NT2/D1 (cell line): ENCODE data around the gene GIMAP1.
"Not testable (repeated sequence)": the region's sequence is repeated elsewhere in the genome, so short reads cannot be mapped to it uniquely, and the experiment has no call there.

Source experiments
- DNase-seq: peaks from one replicate; pipeline ENCODE4 v3.0.0-alpha.2; 2011; ENCODE audit warnings: low read depth, low spot score
- H3K27me3 ChIP-seq: 2 replicates; pipeline ENCODE4 v1.6.0; 2011; ENCODE audit warnings: mild to moderate bottlenecking; ENCODE audit not compliant: insufficient read length, insufficient read depth
- H3K36me3 ChIP-seq: 2 replicates; pipeline ENCODE4 v1.6.1; 2011; ENCODE audit warnings: mild to moderate bottlenecking, low read length, mixed read lengths; ENCODE audit not compliant: insufficient read depth, insufficient read length
- H3K4me1 ChIP-seq: 2 replicates; pipeline ENCODE4 v1.5.1; 2011; ENCODE audit not compliant: insufficient read depth, insufficient read length
- H3K4me3 ChIP-seq: 2 replicates; pipeline ENCODE4 v1.5.1; 2011; ENCODE audit warnings: low read depth; ENCODE audit not compliant: insufficient read length
- H3K9ac ChIP-seq: 2 replicates; pipeline ENCODE4 v1.6.0; 2011; ENCODE audit warnings: low read depth; ENCODE audit not compliant: insufficient read length
- H3K9me3 ChIP-seq: 2 replicates; pipeline ENCODE4 v1.5.1; 2011; ENCODE audit warnings: mild to moderate bottlenecking, low read length; ENCODE audit not compliant: insufficient read depth
- SUZ12 ChIP-seq: IDR thresholded peaks from 2 replicates; pipeline ENCODE4 v1.6.1; 2011; ENCODE audit not compliant: insufficient read length, insufficient read depth; ENCODE audit errors: extremely low read depth
- YY1 ChIP-seq: IDR thresholded peaks from 2 replicates; pipeline ENCODE4 v1.6.1; 2011; ENCODE audit not compliant: insufficient read length, insufficient read depth
- ZNF274 ChIP-seq: IDR thresholded peaks from 2 replicates; pipeline ENCODE4 v1.6.1; 2011; ENCODE audit warnings: mild to moderate bottlenecking, low read depth, low read length

Gene GIMAP1

GRCh38 chr7:150716368-150716767 is at the start of gene GIMAP1:
Gene GIMAP1 (plus strand): TSS chr7:150716613. CDS start chr7:150719048, 2,435 bp downstream.
- Histone ChIP-seq H3K4me1 (no peaks in the 10 kb centered on the region), H3K27me3 (peaks cover 73% of the 10 kb centered on the region), H3K36me3 (no peaks in the 10 kb centered on the region), H3K9me3 (no peaks in the 10 kb centered on the region), H3K4me3 (no peak within 1 kb of the TSS), H3K9ac (no peak within 1 kb of the TSS)
- DNase-seq, result no peak
- TF ChIP-seq SUZ12 (no peak), YY1 (no peak), ZNF274 (no peak)

- DNase-seq, result no peak
- TF ChIP-seq SUZ12, result no peak
- no peak for TF ChIP-seq ZNF274
- TF ChIP-seq YY1, result no peak
- no peak overlapping the region for H3K9ac ChIP-seq
- peaks cover 12% of the 10 kb centered on the region for H3K27me3 ChIP-seq
- H3K4me3 ChIP-seq, result no peak overlapping the region
- H3K4me1 ChIP-seq, result no peaks in the 10 kb centered on the region
- no peaks in the 10 kb centered on the region for H3K36me3 ChIP-seq
- H3K9me3 ChIP-seq, result 0 out of 2 replicates have a peak, but pooled peaks cover 8% of the 10 kb centered on the region
These were observed 47.9 kb upstream of the GIMAP1 start for GRCh38 chr7:150668472-150668911.

DNA sequence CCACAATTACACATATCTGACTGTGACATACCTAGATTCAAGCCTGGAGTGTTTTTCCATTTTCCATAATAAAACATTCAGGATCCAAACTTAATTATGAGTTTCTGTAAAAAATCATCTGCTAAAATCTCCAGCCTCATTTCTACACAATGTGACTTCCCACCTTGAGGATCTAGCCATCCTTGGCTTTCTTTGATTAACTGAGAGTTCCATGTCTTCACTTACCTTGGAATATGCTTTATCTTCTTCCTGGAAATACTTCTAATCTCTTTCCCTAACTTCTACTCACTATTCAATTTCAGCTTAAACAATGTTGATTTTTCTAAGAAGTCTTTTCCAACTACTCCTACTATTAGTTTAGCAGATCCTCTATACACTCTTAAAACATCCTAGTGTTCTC is 47.4 kb upstream of the GIMAP1 start:
- H3K4me1 ChIP-seq, result no peaks in the 10 kb centered on the region
- DNase-seq, result no peak
- no peak overlapping the region for H3K9ac ChIP-seq
- no peaks in the 10 kb centered on the region for H3K36me3 ChIP-seq
- no peak for TF ChIP-seq YY1
- no peak for TF ChIP-seq SUZ12
- no peak for TF ChIP-seq ZNF274
- no peak overlapping the region for H3K4me3 ChIP-seq
- H3K9me3 ChIP-seq, result 0 out of 2 replicates have a peak, but pooled peaks cover 8% of the 10 kb centered on the region
- H3K27me3 ChIP-seq, result peaks cover 12% of the 10 kb centered on the region

DNA sequence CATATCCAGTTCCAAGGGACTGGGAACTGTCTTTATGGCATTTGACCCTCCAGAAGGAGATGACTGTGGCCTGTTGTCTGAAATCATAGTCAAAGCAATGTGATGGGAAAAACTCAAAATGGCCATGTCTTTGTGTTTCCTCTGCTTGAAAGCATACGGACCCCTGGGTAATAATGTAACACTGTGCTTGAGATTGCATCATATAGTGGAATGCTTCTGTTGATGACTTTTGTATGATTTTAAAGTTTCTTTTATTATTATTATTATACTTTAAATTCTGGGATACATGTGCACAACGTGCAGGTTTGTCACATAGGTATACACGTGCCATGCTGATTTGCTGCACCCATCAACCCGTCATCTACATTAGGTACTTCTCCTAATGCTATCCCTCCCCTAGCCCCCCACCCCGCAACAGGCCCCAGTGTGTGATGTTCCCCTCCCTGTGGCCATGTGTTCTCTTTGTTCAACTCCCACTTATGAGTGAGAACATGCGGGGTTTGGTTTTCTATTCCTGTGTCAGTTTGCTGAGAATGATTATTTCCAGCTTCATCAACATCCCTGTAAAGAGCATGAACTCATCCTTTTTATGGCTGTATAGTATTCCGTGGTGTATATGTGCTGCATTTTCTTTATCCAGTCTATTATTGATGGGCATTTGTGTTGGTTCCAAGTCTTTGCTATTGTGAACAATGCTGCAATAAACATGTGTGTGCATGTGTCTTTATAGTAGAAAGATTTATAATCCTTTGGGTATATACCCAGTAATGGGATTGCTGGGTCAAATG is 44.4 kb upstream of the GIMAP1 start:
- H3K9ac ChIP-seq, H3K36me3 ChIP-seq, DNase-seq, H3K9me3 ChIP-seq, H3K4me1 ChIP-seq, H3K27me3 ChIP-seq, H3K4me3 ChIP-seq: not testable (repeated sequence)

DNA sequence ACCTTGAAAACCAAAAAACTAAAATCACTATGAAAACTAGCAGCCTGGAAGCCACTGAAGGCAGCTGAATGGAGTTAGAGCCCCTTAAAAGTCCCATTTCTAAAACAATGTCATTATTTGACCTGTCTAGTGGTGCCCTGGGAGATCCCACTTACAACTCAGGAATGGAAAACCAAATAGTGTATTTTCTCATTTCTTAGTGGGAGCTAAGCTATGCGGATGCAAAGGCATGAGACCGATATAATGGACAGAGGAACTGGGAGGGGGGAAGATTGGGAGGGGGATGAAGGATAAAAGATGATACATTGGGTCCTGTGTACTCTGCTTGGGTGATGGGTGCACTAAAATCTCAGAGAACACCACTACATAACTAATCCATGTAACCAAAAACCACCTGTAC is 40.7 kb upstream of the GIMAP1 start:
- Histone ChIP-seq H3K4me1 (no peaks in the 10 kb centered on the region), H3K36me3 (no peaks in the 10 kb centered on the region), H3K9me3 (no peaks in the 10 kb centered on the region; the same call in 1 of the 2 replicates), H3K9ac (no peak overlapping the region), H3K27me3 (peaks cover 4% of the 10 kb centered on the region), H3K4me3 (no peak overlapping the region)
- TF ChIP-seq ZNF274 (no peak), YY1 (no peak), SUZ12 (no peak)
- no peak for DNase-seq

DNA sequence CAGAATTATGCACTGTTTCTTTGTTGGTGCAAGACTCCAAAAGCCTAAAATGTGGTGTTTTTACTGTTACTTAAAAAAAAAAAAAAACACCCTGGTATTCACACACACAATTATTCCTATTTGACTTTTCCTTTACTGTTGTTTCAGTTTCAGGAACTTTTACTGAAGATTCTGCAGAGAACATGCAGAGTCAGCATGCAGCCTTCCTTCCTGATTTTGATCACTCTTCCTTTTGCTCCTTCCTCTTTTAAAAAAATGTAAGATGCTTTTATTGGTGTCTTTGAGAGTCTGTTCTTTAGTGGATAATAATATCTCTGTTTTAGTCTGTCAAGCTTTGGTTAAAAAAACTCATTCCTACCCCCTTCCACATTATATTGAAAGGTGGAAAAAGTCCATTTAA is 40.1 kb upstream of the GIMAP1 start:
- not testable (repeated sequence) for DNase-seq

GRCh38 chr7:150676854-150677253 is 39.6 kb upstream of the GIMAP1 start:
- not testable (repeated sequence) for DNase-seq, H3K36me3 ChIP-seq, H3K4me3 ChIP-seq, H3K9ac ChIP-seq, H3K4me1 ChIP-seq, H3K9me3 ChIP-seq, H3K27me3 ChIP-seq

More for the DNA sequence above, 40.1 kb upstream of the GIMAP1 start:
- H3K4me1 ChIP-seq, H3K4me3 ChIP-seq, H3K36me3 ChIP-seq, H3K9ac ChIP-seq, H3K27me3 ChIP-seq, H3K9me3 ChIP-seq: not testable (repeated sequence)

DNA sequence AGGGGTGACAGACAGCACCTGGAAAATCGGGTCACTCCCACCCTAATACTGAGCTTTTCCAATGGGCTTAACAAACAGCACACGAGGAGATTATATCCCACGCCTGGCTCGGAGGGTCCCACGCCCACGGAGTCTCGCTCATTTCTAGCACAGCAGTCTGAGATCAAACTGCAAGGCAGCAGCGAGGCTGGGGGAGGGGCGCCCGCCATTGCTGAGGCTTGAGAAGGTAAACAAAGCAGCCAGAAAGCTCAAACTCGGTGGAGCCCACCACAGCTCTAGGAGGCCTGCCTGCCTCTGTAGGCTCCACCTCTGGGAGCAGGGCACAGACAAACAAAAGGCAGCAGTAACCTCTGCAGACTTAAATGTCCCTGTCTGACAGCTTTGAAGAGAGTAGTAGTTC is 37.8 kb upstream of the GIMAP1 start:
- not testable (repeated sequence) for H3K27me3 ChIP-seq, H3K9me3 ChIP-seq, H3K4me3 ChIP-seq, DNase-seq, H3K4me1 ChIP-seq, H3K9ac ChIP-seq, H3K36me3 ChIP-seq

DNA sequence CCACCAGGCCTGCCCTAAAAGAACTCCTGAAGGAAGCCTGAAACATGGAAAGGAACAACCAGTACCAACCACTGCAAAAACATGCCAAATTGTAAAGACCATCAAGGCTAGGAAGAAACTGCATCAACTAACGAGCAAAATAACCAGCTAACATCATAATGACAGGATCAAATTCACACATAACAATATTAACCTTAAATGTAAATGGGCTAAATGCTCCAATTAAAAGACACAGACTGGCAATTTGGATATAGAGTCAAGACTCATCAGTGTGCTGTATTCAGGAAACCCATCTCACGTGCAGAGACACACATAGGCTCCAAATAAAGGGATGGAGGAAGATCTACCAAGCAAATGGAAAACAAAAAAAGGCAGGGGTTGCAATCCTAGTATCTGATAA is 36.0 kb upstream of the GIMAP1 start:
- not testable (repeated sequence) for H3K36me3 ChIP-seq, H3K9ac ChIP-seq, H3K9me3 ChIP-seq, DNase-seq, H3K4me1 ChIP-seq, H3K4me3 ChIP-seq, H3K27me3 ChIP-seq
